ENCODE results near the gene PDE8A.

The PDE8A gene

GRCh38 chr15:85034276-85034675 is 52.6 kb downstream of the PDE8A start:
- DNase-seq (ENCODE audit: extremely low read depth, insufficient read length): no peak
- TF ChIP-seq, protein P1, sequence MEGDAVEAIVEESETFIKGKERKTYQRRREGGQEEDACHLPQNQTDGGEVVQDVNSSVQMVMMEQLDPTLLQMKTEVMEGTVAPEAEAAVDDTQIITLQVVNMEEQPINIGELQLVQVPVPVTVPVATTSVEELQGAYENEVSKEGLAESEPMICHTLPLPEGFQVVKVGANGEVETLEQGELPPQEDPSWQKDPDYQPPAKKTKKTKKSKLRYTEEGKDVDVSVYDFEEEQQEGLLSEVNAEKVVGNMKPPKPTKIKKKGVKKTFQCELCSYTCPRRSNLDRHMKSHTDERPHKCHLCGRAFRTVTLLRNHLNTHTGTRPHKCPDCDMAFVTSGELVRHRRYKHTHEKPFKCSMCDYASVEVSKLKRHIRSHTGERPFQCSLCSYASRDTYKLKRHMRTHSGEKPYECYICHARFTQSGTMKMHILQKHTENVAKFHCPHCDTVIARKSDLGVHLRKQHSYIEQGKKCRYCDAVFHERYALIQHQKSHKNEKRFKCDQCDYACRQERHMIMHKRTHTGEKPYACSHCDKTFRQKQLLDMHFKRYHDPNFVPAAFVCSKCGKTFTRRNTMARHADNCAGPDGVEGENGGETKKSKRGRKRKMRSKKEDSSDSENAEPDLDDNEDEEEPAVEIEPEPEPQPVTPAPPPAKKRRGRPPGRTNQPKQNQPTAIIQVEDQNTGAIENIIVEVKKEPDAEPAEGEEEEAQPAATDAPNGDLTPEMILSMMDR (IDR thresholded peaks at IDR 0.05; ENCODE audit: insufficient read depth, low read length, poor library complexity, severe bottlenecking): no peak
- H3K4me3 ChIP-seq (replicated peaks; ENCODE audit: low read depth, low read length): no peak overlapping the region

DNA sequence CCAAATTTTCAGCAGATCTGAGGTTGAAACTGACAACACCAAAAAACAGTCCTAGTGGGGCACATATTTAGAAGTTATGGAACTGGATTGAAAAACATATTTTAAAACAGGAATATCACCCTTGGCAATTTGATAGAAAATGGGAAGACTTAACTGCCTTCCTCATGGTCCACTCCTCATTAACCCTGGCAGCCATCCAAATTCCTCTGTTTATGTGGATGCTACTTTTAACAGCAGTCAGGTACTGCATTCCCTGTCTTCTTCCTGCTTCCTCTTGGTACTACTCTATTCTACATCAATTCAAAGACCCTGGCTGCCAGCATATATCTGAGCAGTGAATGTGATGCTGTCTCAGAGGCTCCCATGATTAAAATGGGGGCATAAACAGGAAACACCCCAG is 54.3 kb downstream of the PDE8A start:
- DNase-seq (ENCODE audit: extremely low read depth, insufficient read length): no peak
- Histone ChIP-seq H3K4me3 (replicated peaks; ENCODE audit: low read depth, low read length) (no peak overlapping the region), H3K27me3 (replicated peaks; ENCODE audit: control insufficient read depth, insufficient read depth, low read length) (no peaks in the 10 kb centered on the region), H3K36me3 (ENCODE audit: control insufficient read depth, insufficient read depth, low read length) (no peaks in the 10 kb centered on the region)
- TF ChIP-seq, protein P1 (IDR thresholded peaks at IDR 0.05; ENCODE audit: insufficient read depth, low read length, poor library complexity, severe bottlenecking): no peak

More at GRCh38 chr15:85034276-85034675, 52.6 kb downstream of the PDE8A start:
- no peaks in the 10 kb centered on the region for H3K36me3 ChIP-seq (ENCODE audit: control insufficient read depth, insufficient read depth, low read length)
- H3K27me3 ChIP-seq (replicated peaks; ENCODE audit: control insufficient read depth, insufficient read depth, low read length): no peaks in the 10 kb centered on the region

- TF ChIP-seq, protein P1 (IDR thresholded peaks at IDR 0.05; ENCODE audit: insufficient read depth, low read length, poor library complexity, severe bottlenecking): no peak
- Histone ChIP-seq H3K4me3 (replicated peaks; ENCODE audit: low read depth, low read length) (no peak overlapping the region), H3K27me3 (replicated peaks; ENCODE audit: control insufficient read depth, insufficient read depth, low read length) (no peaks in the 10 kb centered on the region), H3K36me3 (ENCODE audit: control insufficient read depth, insufficient read depth, low read length) (no peaks in the 10 kb centered on the region)
- no peak for DNase-seq (ENCODE audit: extremely low read depth, insufficient read length)
Measured at GRCh38 chr15:85036716-85037115, 55.1 kb downstream of the PDE8A start.

GRCh38 chr15:85037641-85038040 is 56.0 kb downstream of the PDE8A start:
- Histone ChIP-seq H3K27me3 (replicated peaks; ENCODE audit: control insufficient read depth, insufficient read depth, low read length) (no peaks in the 10 kb centered on the region), H3K4me3 (replicated peaks; ENCODE audit: low read depth, low read length) (no peak overlapping the region), H3K36me3 (ENCODE audit: control insufficient read depth, insufficient read depth, low read length) (no peaks in the 10 kb centered on the region)
- TF ChIP-seq, protein P1 (IDR thresholded peaks at IDR 0.05; ENCODE audit: insufficient read depth, low read length, poor library complexity, severe bottlenecking): no peak
- DNase-seq (ENCODE audit: extremely low read depth, insufficient read length): no peak

DNA sequence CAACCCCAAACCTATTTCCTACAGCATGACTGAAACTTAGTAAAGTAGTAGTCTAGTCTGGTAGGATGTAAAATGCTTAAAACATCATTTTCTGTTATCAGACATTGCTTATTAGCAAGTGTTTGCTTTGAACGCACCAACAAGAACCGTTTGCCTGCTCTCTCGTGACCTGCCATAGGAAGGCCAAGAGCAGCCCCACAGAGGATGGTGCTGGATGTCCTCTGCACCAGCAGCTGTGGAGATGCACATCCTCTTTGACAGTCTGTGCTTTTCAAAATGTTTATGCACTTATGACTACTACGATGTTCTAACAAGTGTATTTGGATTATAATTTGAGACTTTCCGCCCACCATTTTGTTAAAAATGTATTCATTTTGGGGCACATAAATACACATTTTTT is 59.6 kb downstream of the PDE8A start:
- Histone ChIP-seq H3K4me3 (replicated peaks; ENCODE audit: low read depth, low read length) (no peak overlapping the region), H3K36me3 (ENCODE audit: control insufficient read depth, insufficient read depth, low read length) (no peaks in the 10 kb centered on the region), H3K27me3 (replicated peaks; ENCODE audit: control insufficient read depth, insufficient read depth, low read length) (no peaks in the 10 kb centered on the region)
- TF ChIP-seq, protein P1 (IDR thresholded peaks at IDR 0.05; ENCODE audit: insufficient read depth, low read length, poor library complexity, severe bottlenecking): no peak
- no peak for DNase-seq (ENCODE audit: extremely low read depth, insufficient read length)

DNA sequence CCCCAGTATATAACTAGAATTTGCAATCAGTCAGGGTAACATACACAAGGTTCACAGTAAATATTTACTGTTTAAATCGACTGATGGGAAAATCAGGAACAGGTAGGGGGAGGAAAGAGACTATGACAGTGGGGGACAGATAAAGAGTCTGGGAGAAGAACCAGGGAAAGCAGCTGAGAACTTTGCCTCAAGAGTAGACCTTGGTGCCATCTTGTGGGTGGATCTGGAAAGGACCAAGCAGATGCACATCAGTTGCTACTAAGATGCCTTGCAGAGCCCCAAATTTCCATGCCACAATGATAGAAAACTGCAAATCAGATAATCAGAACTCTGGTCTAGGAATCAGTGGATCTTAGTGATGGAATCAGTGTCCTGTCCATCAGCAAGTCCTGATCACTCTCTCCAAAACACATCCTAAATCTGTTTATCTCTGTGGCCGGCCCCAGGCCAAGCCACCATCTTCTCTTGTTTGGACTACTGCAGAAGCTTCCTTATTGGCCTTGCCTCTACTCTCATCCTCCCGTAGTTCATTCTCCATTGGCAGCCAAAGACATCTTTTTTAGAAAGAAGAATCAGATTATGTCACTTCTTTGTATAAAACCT is 62.7 kb downstream of the PDE8A start:
- no peaks in the 10 kb centered on the region for H3K36me3 ChIP-seq (ENCODE audit: control insufficient read depth, insufficient read depth, low read length)

More for the DNA sequence above, 62.7 kb downstream of the PDE8A start:
- DNase-seq (ENCODE audit: extremely low read depth, insufficient read length): no peak
- Histone ChIP-seq H3K27me3 (replicated peaks; ENCODE audit: control insufficient read depth, insufficient read depth, low read length) (no peaks in the 10 kb centered on the region), H3K4me3 (replicated peaks; ENCODE audit: low read depth, low read length) (no peak overlapping the region)
- TF ChIP-seq, protein P1 (IDR thresholded peaks at IDR 0.05; ENCODE audit: insufficient read depth, low read length, poor library complexity, severe bottlenecking): peak; percentile 63
